Fibroblast of lung (primary cell): Measurements from ENCODE around the gene ELMO1. TPM values are rescaled to one million over a fixed set of nuclear protein-coding genes. Genes with fewer than 3 reads are reported as not detected.
A peak's percentile ranks its signal among the peaks of the same experiment; 100 is the strongest.

ENCODE experiments used
- DNase-seq, 2 donors: peaks; one replicate each; pipeline versions ENCODE4 v3.0.0 to v3.0.0-alpha.2; 2010; ENCODE audit warnings: low read depth in 2 of 2
- H2AFZ ChIP-seq: 2 replicates; pipeline ENCODE4 v1.5.1; 2012; ENCODE audit warnings: low read length, control low read depth, inconsistent platforms
- H3K27ac ChIP-seq: 2 replicates; pipeline ENCODE4 v1.5.1; 2011; ENCODE audit warnings: low read length, control low read depth; ENCODE audit not compliant: insufficient read depth
- H3K27me3 ChIP-seq: 2 replicates; pipeline ENCODE4 v1.5.1; 2011; ENCODE audit warnings: mild to moderate bottlenecking, low read length; ENCODE audit not compliant: control insufficient read depth, insufficient read depth
- H3K36me3 ChIP-seq: 2 replicates; pipeline ENCODE4 v1.5.1; 2011; ENCODE audit warnings: low read length; ENCODE audit not compliant: control insufficient read depth, insufficient read depth
- H3K4me1 ChIP-seq: 2 replicates; pipeline ENCODE4 v1.5.1; 2011; ENCODE audit warnings: low read length; ENCODE audit not compliant: control insufficient read depth, insufficient read depth; ENCODE audit errors: extremely low read depth
- H3K4me2 ChIP-seq: 2 replicates; pipeline ENCODE4 v1.5.1; 2011; ENCODE audit warnings: low read length, control low read depth; ENCODE audit not compliant: insufficient read depth; ENCODE audit errors: extremely low read depth
- H3K4me3 ChIP-seq, 4 experiments: fragments of 200-600 bp in 1 of 4; sonication (generic) in 1 of 4; replicated peaks in 1 of 4; 2 replicates each; pipeline ENCODE4 v1.5.1; 2011 to 2016; ENCODE audit warnings: low read length in 4 of 4, low read depth in 3 of 4, mild to moderate bottlenecking in 3 of 4, control low read depth in 2 of 4, inconsistent platforms in 1 of 4, mixed read lengths in 1 of 4; ENCODE audit not compliant: insufficient read depth in 1 of 4; ENCODE audit errors: control extremely low read depth in 1 of 4
- H3K79me2 ChIP-seq: 2 replicates; pipeline ENCODE4 v1.5.1; 2012; ENCODE audit warnings: mild to moderate bottlenecking, low read length, inconsistent platforms; ENCODE audit not compliant: control insufficient read depth, insufficient read depth
- H3K9ac ChIP-seq: 2 replicates; pipeline ENCODE4 v1.5.1; 2011; ENCODE audit warnings: mild to moderate bottlenecking, low read length, control low read depth; ENCODE audit not compliant: insufficient read depth
- H3K9me3 ChIP-seq: 2 replicates; pipeline ENCODE4 v1.5.1; 2012; ENCODE audit warnings: low read depth, low read length; ENCODE audit not compliant: control insufficient read depth, insufficient read depth
- H4K20me1 ChIP-seq: 2 replicates; pipeline ENCODE4 v1.5.1; 2011; ENCODE audit warnings: low read length; ENCODE audit not compliant: control insufficient read depth, insufficient read depth; ENCODE audit errors: extremely low read depth
- CTCF ChIP-seq, 2 donors: IDR thresholded peaks in 1 of 2; conservative IDR thresholded peaks in 1 of 2; 1 replicate in 1 of 2; 2 replicates in 1 of 2; pipeline ENCODE4 v1.5.1; 2011 to 2012; ENCODE audit warnings: low read length in 2 of 2, control low read depth in 1 of 2, inconsistent platforms in 1 of 2, low read depth in 1 of 2, mild to moderate bottlenecking in 1 of 2
- EZH2 ChIP-seq: IDR thresholded peaks from 2 replicates; pipeline ENCODE4 v1.5.1; 2012; ENCODE audit warnings: low read length, control low read depth, mild to moderate bottlenecking; ENCODE audit errors: missing control alignments
- polyA plus RNA-seq, 2 donors: library from polyadenylated mRNA; depleted of rRNA in 1 of 2; stranded (reverse) in 1 of 2; unstranded in 1 of 2; fragments of >200 nt; gene quantifications; 2 replicates each; pipeline ENCODE4 v1.2.1, GENCODE V29; 2011 to 2012; ENCODE audit warnings: missing spikeins in 1 of 2
- total RNA-seq: library from RNA; depleted of rRNA; stranded (reverse); fragments of >200 nt; gene quantifications from 2 replicates; pipeline ENCODE4 v1.2.1, GENCODE V29; 2014

Gene ELMO1
- total and polyA plus RNA-seq, 2 donors (not counting 1 experiment from before 2014, with no cell fraction given), result 0.50 TPM; not detected in 1

GRCh38 chr7:37109843-37110242 lies 338.8 kb downstream of the ELMO1 start:
- Histone ChIP-seq H3K79me2 (no peaks in the 10 kb centered on the region), H3K9me3 (no peaks in the 10 kb centered on the region), H3K36me3 (no peaks in the 10 kb centered on the region), H3K9ac (no peak overlapping the region), H3K27me3 (no peaks in the 10 kb centered on the region), H3K4me1 (no peaks in the 10 kb centered on the region), H4K20me1 (no peaks in the 10 kb centered on the region), H3K4me2 (no peak overlapping the region), H3K4me3 (no peak overlapping the region), H2AFZ (no peak overlapping the region), H3K27ac (no peak overlapping the region)
- TF ChIP-seq CTCF (conservative IDR thresholded peaks at IDR 0.05 in 1 of 2, IDR thresholded peaks at IDR 0.05 in 1 of 2; ENCODE audit: low read depth in 1 of 2, low read length in 2 of 2) (no peak), EZH2 (no peak)
- peak in 1 of 2 donors; percentile 9 for DNase-seq

- Histone ChIP-seq H3K4me3 (no peak overlapping the region), H2AFZ (no peak overlapping the region), H3K4me2 (no peak overlapping the region), H3K36me3 (no peaks in the 10 kb centered on the region), H3K79me2 (no peaks in the 10 kb centered on the region), H3K27ac (no peak overlapping the region), H3K4me1 (no peaks in the 10 kb centered on the region), H4K20me1 (no peaks in the 10 kb centered on the region), H3K9me3 (no peaks in the 10 kb centered on the region), H3K27me3 (no peaks in the 10 kb centered on the region), H3K9ac (no peak overlapping the region)
- TF ChIP-seq CTCF (conservative IDR thresholded peaks at IDR 0.05 in 1 of 2, IDR thresholded peaks at IDR 0.05 in 1 of 2; ENCODE audit: low read depth in 1 of 2, low read length in 2 of 2), result no peak
- no peak for TF ChIP-seq EZH2
- DNase-seq, result no peak
Measured at GRCh38 chr7:37109016-37109683, 339.5 kb downstream of the ELMO1 start.

GRCh38 chr7:37108615-37109014 lies 340.0 kb downstream of the ELMO1 start:
- Histone ChIP-seq H3K4me2 (no peak overlapping the region), H3K9me3 (no peaks in the 10 kb centered on the region), H3K27me3 (no peaks in the 10 kb centered on the region), H3K4me3 (no peak overlapping the region), H3K27ac (no peak overlapping the region), H4K20me1 (no peaks in the 10 kb centered on the region), H3K9ac (no peak overlapping the region), H3K79me2 (no peaks in the 10 kb centered on the region), H3K36me3 (no peaks in the 10 kb centered on the region), H2AFZ (no peak overlapping the region), H3K4me1 (no peaks in the 10 kb centered on the region)
- TF ChIP-seq CTCF (conservative IDR thresholded peaks at IDR 0.05 in 1 of 2, IDR thresholded peaks at IDR 0.05 in 1 of 2; ENCODE audit: low read depth in 1 of 2, low read length in 2 of 2) (no peak), EZH2 (no peak)
- DNase-seq, result no peak
